GM12872 (cell line): ENCODE data around the gene CKM.

Experiments used
- CTCF ChIP-seq: IDR thresholded peaks from 3 replicates; pipeline ENCODE4 v1.5.1; 2011; ENCODE audit warnings: low read depth, mild to moderate bottlenecking, low read length, moderate library complexity; ENCODE audit not compliant: insufficient read depth

Gene CKM

DNA sequence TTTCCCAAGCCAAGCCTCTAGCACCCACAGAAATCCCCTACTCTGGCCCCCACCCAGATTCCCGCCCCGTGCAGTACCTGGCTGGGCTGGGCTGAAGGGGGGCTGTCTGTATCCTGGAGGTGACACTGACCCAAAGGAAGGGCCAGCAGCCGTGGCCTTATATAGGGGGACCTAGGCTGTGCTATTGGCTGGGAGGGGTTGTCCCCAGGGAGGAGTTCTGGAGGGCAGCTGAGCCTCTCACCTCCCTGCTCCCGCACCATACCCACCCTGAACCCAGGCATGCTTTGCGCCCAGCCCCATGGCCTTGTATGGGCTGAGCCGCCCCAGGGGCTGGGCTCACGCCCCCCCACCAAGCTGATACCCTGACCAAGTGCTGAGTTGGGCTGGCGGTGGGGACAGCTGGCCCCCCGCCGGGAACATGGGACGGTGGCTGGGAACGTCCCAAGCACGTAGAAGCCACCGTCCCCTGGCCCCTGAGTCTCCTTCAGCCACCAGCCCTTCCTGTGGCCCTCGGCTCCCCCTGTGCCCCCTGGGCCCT lies at the start of gene CKM:
Gene CKM (minus strand): TSS at position 132 of the 538 bp plus-strand sequence. CDS start 3,162 bp downstream, outside the sequence.
- TF ChIP-seq CTCF = no peak

- TF ChIP-seq CTCF = no peak
These were observed 47.9 kb upstream of the CKM start, which contains the start of gene ERCC2 for GRCh38 chr19:45370410-45371204. ERCC2 (minus strand) TSS chr19:45370573; CDS start chr19:45370540, 33 bp downstream.

- no peak for TF ChIP-seq CTCF
These were observed 46.2 kb upstream of the CKM start for GRCh38 chr19:45368737-45369340.

DNA sequence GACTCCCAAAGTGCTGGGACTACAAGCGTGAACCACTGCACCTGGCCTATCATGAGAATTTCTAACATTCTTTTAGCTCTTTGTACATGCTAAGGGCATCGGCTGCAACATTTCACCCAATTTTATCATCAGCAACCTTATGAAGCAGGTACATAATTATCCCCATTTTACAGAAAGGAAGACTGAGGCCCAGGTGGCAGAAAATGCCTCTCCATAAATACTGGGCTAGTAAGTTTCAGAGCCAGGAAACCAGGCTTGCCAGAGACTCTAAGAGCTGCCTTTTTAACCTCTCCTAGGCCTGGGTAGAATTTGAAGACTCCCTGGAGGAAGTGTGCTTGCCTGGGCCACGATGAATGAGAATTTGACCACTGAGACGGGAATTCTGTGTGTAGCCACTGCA lies 45.5 kb upstream of the CKM start:
- TF ChIP-seq CTCF = no peak

DNA sequence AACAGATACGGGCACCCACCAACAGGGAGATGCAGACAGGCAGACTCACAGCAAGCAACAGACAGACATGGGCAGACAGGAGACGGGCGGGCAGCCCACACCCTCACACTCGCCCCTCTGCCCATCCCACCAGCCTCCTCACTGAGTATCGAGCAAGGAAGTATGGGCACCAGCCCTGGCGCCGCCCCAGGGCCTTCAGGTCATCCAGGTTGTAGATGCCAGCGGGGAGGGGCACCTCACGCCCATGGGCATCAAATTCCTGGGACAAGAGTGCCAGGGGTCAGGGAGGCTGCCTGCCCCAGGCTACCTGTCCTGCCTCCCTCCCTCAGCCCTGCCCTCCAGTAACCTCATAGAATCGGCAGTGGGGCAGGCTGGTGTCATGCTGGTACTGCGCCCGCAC lies 42.0 kb upstream of the CKM start:
- no peak for TF ChIP-seq CTCF

DNA sequence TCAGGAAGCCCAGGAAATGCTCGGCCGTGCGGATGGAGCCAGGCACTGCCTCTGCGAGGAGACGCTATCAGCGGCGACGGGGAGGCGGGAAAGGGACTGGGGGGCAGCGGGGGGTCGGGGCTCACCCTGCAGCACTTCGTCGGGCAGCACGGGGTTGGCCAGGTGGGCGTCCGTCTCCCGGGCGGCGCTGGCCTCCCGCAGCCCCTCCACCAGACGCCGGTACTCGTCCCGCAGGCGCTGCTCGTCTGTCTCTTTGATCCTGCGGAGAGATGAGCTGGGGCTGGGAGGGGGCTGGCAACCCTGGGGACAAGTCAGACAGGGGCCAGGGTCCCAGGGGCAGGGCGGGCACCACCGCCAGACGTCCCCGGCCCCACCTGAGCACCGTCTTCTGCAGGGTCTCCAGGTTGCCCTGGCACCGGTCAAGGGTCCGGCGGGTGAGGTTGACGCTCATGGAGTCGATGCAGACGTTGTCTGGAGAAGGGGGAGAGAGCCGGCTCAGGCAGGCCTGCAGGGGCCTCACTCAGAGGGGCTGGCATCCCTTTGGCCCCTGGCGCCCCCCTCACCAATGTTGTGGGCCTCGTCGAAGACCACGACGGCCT lies 41.3 kb upstream of the CKM start:
- TF ChIP-seq CTCF = no peak

- TF ChIP-seq CTCF = no peak
These were observed 39.6 kb upstream of the CKM start for GRCh38 chr19:45362291-45362690.
